NCI-H2029 (cell line): ENCODE measurements around the gene ANXA10.
A peak's percentile ranks its signal among the peaks of the same experiment; 100 is the strongest.
"Not testable (repeated sequence)": the region's sequence is repeated elsewhere in the genome, so short reads cannot be mapped to it uniquely, and the experiment has no call there.

ENCODE experiments used
- DNase-seq: peaks from one replicate; lab custom pipeline; 2025; lab: John Stamatoyannopoulos, UW

ANXA10 gene

GRCh38 chr4:168118116-168118655, 25.8 kb downstream of the ANXA10 start:
- no peak for DNase-seq

- DNase-seq, result no peak
Measured at GRCh38 chr4:168119100-168119499, 26.8 kb downstream of the ANXA10 start.

GRCh38 chr4:168119890-168120289, 27.6 kb downstream of the ANXA10 start:
- no peak for DNase-seq

GRCh38 chr4:168120811-168121210, 28.5 kb downstream of the ANXA10 start:
- no peak for DNase-seq

- DNase-seq, result no peak
Measured at GRCh38 chr4:168124008-168124641, 31.8 kb downstream of the ANXA10 start.

GRCh38 chr4:168126952-168127351, 34.6 kb downstream of the ANXA10 start:
- DNase-seq, result no peak

- no peak for DNase-seq
Measured at GRCh38 chr4:168128601-168129000, 36.3 kb downstream of the ANXA10 start.

- DNase-seq, result no peak
Measured at GRCh38 chr4:168129046-168129772, 36.9 kb downstream of the ANXA10 start.

- DNase-seq, result no peak
Measured at GRCh38 chr4:168129802-168130201, 37.5 kb downstream of the ANXA10 start.

- no peak for DNase-seq
Measured at GRCh38 chr4:168131196-168131595, 38.9 kb downstream of the ANXA10 start.

GRCh38 chr4:168134651-168135050, 42.3 kb downstream of the ANXA10 start:
- DNase-seq, result no peak

GRCh38 chr4:168135860-168136259, 43.5 kb downstream of the ANXA10 start:
- not testable (repeated sequence) for DNase-seq

GRCh38 chr4:168137695-168138094, 45.4 kb downstream of the ANXA10 start:
- not testable (repeated sequence) for DNase-seq

GRCh38 chr4:168138143-168138542, 45.8 kb downstream of the ANXA10 start:
- DNase-seq, result no peak

- DNase-seq, result no peak
Measured at GRCh38 chr4:168139336-168139735, 47.0 kb downstream of the ANXA10 start.

- DNase-seq, result no peak
Measured at GRCh38 chr4:168141733-168142132, 49.4 kb downstream of the ANXA10 start.

GRCh38 chr4:168143601-168144000, 51.3 kb downstream of the ANXA10 start:
- DNase-seq, result no peak

GRCh38 chr4:168150420-168151050, 58.2 kb downstream of the ANXA10 start:
- no peak for DNase-seq

GRCh38 chr4:168151327-168151726, 59.0 kb downstream of the ANXA10 start:
- no peak for DNase-seq

GRCh38 chr4:168152837-168153500, 60.6 kb downstream of the ANXA10 start:
- no peak for DNase-seq

- peak; percentile 32 for DNase-seq
Measured at GRCh38 chr4:168153596-168154440, 61.5 kb downstream of the ANXA10 start.
